Stimulated activated naive CD8-positive, alpha-beta T cell treated with anti-CD3 and anti-CD28 coated beads, Interleukin-15, Interleukin-2, amounts not matched to agents 100 ng/mL and 50 ng/mL, for 24 hours (primary cell): ENCODE measurements around the gene ESR1.
"Not testable (repeated sequence)": the region's sequence is repeated elsewhere in the genome, so short reads cannot be mapped to it uniquely, and the experiment has no call there.

Source experiments
- H3K27ac Mint-ChIP-seq: one replicate; pipeline ENCODE4 v1.8.0; 2021; ENCODE audit warnings: mild to moderate bottlenecking, mixed read lengths
- H3K27me3 Mint-ChIP-seq: one replicate; pipeline ENCODE4 v1.8.0; 2021; ENCODE audit warnings: mixed read lengths
- H3K36me3 Mint-ChIP-seq: one replicate; pipeline ENCODE4 v1.8.0; 2021; ENCODE audit warnings: low read depth, mixed read lengths
- H3K4me1 Mint-ChIP-seq: one replicate; pipeline ENCODE4 v1.8.0; 2021; ENCODE audit warnings: low read depth, mixed read lengths
- H3K4me3 Mint-ChIP-seq: one replicate; pipeline ENCODE4 v1.8.0; 2021; ENCODE audit warnings: mild to moderate bottlenecking, mixed read lengths
- H3K9me3 Mint-ChIP-seq: one replicate; pipeline ENCODE4 v1.8.0; 2021; ENCODE audit warnings: mixed read lengths

ESR1 gene

DNA sequence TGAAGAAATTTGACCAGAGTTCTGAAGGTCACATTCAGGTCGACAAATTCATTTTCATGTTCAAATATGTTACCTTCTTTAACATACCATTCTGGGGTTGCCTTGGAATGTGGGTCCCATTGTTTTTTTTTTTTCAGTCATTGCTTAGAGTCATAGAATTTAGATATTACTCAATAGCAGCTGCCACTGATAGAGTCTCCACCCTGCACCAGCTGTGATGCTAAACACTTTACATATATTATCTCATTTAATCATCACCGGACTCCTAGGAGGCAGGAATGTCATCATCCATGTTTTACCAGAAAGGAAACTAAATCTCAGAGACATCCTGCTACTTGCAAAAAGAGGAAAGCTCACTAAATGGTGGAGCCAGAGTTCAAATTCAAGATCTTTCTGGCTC lies 204.7 kb downstream of the ESR1 start:
- H3K4me3 Mint-ChIP-seq, result no peak overlapping the region
- no peaks in the 10 kb centered on the region for H3K4me1 Mint-ChIP-seq
- H3K27ac Mint-ChIP-seq, result no peak overlapping the region
- no peaks in the 10 kb centered on the region for H3K36me3 Mint-ChIP-seq
- peaks cover 4% of the 10 kb centered on the region for H3K9me3 Mint-ChIP-seq
- peaks cover 15% of the 10 kb centered on the region for H3K27me3 Mint-ChIP-seq

DNA sequence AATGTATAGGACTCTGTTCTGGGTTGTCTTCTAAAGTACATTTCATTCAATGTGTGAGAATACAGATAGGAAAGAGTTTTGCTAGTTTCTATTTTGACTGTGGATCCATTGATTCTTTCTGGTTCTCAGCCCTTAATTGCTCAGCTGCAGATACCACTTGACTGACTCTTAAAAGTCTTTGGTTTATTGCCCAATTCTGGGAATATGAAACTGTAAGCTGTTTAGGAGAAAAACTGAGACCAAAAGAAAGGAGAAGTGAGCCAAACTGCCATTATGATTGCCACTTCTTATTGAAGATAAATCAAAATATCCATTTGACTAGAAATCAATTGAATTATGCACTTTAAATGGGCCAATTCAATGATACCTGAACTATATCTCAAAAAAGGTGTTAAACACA lies 211.4 kb downstream of the ESR1 start:
- peaks cover 16% of the 10 kb centered on the region for H3K27me3 Mint-ChIP-seq
- H3K4me1 Mint-ChIP-seq, result no peaks in the 10 kb centered on the region
- peaks cover 4% of the 10 kb centered on the region for H3K36me3 Mint-ChIP-seq
- no peak overlapping the region for H3K27ac Mint-ChIP-seq
- H3K9me3 Mint-ChIP-seq, result peaks cover 11% of the 10 kb centered on the region
- no peak overlapping the region for H3K4me3 Mint-ChIP-seq

DNA sequence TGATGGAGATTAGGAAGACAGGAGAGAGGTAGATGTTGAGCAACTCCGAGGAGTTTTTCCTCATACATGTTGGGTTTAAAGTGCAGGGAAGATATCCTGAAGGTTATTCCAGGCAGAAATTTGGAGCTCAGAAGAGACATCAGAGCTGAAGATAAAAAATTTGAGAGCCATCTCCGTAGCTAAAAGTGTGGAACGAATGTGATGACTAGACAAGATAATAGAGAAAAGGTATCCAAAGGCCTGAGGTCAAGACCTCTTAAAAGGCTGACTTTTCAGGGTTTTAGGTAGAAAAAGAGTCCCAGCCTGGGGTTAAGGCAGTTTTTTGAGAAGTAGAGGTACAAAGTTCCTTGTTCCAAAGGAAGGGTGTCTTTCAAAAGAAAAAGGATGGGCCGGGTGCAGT lies 214.8 kb downstream of the ESR1 start:
- Mint-ChIP-seq H3K27me3 (peaks cover 4% of the 10 kb centered on the region), H3K27ac (no peak overlapping the region), H3K36me3 (peaks cover 4% of the 10 kb centered on the region), H3K4me3 (no peak overlapping the region), H3K9me3 (peaks cover 7% of the 10 kb centered on the region), H3K4me1 (peaks cover 7% of the 10 kb centered on the region)

DNA sequence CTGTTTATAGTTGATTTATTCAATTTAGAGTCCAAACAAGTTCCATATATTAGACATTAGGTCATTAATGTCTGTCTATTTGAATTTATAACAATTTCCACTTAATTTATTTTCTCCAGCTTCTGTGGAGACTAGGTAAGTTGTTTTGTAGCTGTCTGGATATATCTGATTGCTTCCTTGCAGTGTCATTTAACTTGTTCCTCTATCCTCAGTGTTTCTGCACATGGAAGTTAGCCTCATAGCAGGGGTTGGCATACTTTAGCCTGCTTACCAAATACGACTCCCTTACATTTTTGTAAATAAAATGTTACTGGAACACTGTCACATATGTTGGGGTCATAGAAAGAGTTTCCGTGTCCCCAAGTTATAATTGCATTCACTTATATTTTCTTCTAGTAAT lies 216.1 kb downstream of the ESR1 start:
- peaks cover 4% of the 10 kb centered on the region for H3K27me3 Mint-ChIP-seq
- H3K4me1 Mint-ChIP-seq, result peaks cover 7% of the 10 kb centered on the region
- H3K4me3 Mint-ChIP-seq, result no peak overlapping the region
- H3K36me3 Mint-ChIP-seq, result peaks cover 4% of the 10 kb centered on the region
- peaks cover 7% of the 10 kb centered on the region for H3K9me3 Mint-ChIP-seq
- H3K27ac Mint-ChIP-seq, result no peak overlapping the region

DNA sequence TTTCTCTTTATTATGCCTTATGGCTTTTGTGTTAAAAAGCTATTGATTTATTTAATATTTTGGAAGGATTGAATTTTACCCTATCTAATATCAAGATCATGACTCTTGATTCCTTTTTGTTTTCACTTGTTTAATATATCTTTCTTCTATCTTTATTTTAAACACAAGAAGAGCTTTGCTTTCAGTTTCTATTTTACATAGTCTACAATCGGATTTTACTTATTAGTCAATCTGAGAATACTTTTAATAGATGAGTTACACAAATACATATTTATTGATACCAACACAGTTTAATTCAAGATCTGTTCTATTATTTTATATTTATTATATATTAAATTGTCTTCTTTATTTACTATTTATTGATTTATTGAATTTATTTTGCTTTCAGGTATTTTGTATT lies 218.8 kb downstream of the ESR1 start:
- Mint-ChIP-seq H3K27me3 (peaks cover 4% of the 10 kb centered on the region), H3K27ac (no peak overlapping the region)

DNA sequence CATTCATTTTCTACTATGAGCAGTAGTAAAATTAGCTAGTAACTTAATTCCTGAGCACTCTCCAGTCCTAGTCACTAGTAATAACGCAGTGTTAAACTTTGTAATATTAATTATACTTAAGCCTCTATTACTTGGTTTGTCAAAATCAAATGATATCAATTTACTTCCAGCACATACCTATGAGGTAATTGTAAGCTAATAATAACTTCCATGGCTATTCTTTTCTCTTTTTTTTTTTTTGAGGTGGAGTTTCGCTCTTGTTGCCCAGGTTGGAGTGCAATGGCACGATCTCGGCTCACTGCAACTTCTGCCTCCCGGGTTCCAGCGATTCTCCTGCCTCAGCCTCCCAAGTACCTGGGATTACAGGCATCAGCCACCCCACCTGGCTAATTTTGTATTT lies 219.3 kb downstream of the ESR1 start:
- not testable (repeated sequence) for H3K4me1 Mint-ChIP-seq, H3K9me3 Mint-ChIP-seq, H3K36me3 Mint-ChIP-seq, H3K4me3 Mint-ChIP-seq, H3K27me3 Mint-ChIP-seq, H3K27ac Mint-ChIP-seq

More for the DNA sequence above, 218.8 kb downstream of the ESR1 start:
- H3K36me3 Mint-ChIP-seq, result peaks cover 4% of the 10 kb centered on the region
- no peak overlapping the region for H3K4me3 Mint-ChIP-seq
- peaks cover 7% of the 10 kb centered on the region for H3K4me1 Mint-ChIP-seq
- peaks cover 7% of the 10 kb centered on the region for H3K9me3 Mint-ChIP-seq

DNA sequence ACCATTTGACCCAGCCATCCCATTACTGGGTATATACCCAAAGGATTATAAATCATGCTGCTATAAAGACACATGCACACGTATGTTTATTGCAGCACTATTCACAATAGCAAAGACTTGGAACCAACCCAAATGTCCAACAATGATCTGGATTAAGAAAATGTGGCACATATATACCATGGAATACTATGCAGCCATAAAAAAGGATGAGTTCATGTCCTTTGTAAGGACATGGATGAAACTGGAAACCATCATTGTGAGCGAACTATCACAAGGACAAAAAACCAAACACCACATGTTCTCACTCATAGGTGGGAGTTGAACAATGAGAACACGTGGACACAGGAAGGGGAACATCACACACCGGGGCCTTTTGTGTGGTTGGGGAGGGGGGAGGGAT lies 226.3 kb downstream of the ESR1 start:
- H3K4me1 Mint-ChIP-seq, H3K27me3 Mint-ChIP-seq, H3K4me3 Mint-ChIP-seq, H3K36me3 Mint-ChIP-seq, H3K27ac Mint-ChIP-seq, H3K9me3 Mint-ChIP-seq: not testable (repeated sequence)

DNA sequence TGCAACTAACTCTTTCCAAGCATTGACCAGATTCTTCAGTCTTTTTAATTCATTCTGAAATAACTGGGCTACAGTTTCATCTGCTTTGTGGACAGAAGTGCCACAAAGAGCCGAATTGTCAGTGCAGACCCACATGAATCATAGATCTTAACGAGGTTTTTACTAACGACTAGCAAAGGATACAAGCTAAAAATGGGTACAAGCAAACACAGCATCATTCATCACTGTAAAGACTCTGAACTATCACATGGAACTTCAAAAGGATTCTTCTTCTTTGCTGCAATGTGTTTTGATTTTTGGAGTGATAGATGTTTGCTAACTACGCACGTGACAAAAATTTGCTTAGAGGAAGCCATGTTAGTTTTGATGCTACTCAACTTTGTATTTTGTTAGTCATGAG lies 227.1 kb downstream of the ESR1 start:
- no peaks in the 10 kb centered on the region for H3K36me3 Mint-ChIP-seq
- H3K27me3 Mint-ChIP-seq, result no peaks in the 10 kb centered on the region
- H3K4me1 Mint-ChIP-seq, result no peaks in the 10 kb centered on the region
- no peak overlapping the region for H3K4me3 Mint-ChIP-seq
- H3K27ac Mint-ChIP-seq, result no peak overlapping the region
- no peaks in the 10 kb centered on the region for H3K9me3 Mint-ChIP-seq

DNA sequence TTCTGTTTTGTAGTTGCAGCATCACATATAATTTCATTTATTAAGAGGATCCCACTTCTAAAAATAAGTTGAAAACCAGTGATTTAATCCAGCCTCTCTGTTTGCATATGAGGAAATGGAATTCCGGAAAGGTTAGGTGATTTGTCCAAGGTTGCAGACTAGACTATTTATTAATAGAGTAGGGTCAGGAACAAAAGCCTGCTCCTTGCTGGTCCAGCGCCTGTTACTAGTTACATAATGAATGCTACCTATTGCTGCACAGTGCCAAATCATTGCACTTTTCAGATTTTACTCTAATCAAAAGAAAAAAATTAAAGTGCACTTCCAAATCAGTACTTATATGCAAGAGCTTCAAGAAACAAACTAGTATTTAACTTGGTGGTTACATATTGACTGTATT lies 238.6 kb downstream of the ESR1 start:
- Mint-ChIP-seq H3K9me3 (no peaks in the 10 kb centered on the region), H3K27me3 (no peaks in the 10 kb centered on the region), H3K27ac (no peak overlapping the region), H3K4me3 (no peak overlapping the region), H3K36me3 (no peaks in the 10 kb centered on the region), H3K4me1 (no peaks in the 10 kb centered on the region)

DNA sequence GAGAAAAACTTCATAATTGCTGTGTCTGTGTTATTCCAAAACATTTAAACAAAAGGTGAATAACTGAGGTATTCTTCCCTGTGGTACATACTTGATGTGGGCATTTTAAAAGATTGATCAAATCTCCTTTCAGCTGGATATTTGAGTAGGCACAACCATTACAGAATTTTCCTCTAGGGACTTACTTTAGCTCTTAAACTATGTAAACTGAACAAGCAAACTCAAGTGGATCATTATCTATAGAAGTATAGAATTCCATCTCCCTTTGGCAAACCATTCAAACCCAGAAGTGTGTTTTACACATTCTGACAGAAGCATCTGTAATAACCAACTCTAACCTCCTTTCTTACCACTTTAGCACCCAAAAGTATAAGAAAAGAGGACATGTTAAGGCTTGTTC lies 241.4 kb downstream of the ESR1 start:
- no peak overlapping the region for H3K27ac Mint-ChIP-seq
- H3K9me3 Mint-ChIP-seq, result no peaks in the 10 kb centered on the region
- no peaks in the 10 kb centered on the region for H3K4me1 Mint-ChIP-seq
- no peaks in the 10 kb centered on the region for H3K27me3 Mint-ChIP-seq
- H3K36me3 Mint-ChIP-seq, result no peaks in the 10 kb centered on the region
- H3K4me3 Mint-ChIP-seq, result no peak overlapping the region

DNA sequence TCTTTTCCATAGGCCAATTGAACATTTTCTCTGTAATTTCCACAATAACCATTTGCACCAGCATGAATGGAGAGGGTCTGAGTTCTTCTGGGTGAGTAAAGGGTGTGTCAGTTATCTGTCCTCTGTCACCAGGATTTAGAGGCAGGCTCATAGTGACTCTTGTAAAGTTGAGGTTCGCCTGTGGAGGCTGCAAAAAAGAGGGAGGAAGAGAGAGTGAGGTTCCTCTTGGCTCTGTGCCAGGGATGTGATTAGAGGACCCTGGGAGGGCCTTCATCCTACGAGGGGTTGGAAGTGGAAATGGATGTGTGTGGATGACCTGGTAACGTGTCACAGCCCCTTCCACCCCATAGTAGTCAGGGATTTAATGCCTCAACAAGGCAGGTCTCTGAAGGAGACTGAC lies 242.0 kb downstream of the ESR1 start:
- H3K9me3 Mint-ChIP-seq, result no peaks in the 10 kb centered on the region
- no peaks in the 10 kb centered on the region for H3K36me3 Mint-ChIP-seq
- H3K27me3 Mint-ChIP-seq, result no peaks in the 10 kb centered on the region
- no peaks in the 10 kb centered on the region for H3K4me1 Mint-ChIP-seq
- no peak overlapping the region for H3K4me3 Mint-ChIP-seq
- H3K27ac Mint-ChIP-seq, result no peak overlapping the region

DNA sequence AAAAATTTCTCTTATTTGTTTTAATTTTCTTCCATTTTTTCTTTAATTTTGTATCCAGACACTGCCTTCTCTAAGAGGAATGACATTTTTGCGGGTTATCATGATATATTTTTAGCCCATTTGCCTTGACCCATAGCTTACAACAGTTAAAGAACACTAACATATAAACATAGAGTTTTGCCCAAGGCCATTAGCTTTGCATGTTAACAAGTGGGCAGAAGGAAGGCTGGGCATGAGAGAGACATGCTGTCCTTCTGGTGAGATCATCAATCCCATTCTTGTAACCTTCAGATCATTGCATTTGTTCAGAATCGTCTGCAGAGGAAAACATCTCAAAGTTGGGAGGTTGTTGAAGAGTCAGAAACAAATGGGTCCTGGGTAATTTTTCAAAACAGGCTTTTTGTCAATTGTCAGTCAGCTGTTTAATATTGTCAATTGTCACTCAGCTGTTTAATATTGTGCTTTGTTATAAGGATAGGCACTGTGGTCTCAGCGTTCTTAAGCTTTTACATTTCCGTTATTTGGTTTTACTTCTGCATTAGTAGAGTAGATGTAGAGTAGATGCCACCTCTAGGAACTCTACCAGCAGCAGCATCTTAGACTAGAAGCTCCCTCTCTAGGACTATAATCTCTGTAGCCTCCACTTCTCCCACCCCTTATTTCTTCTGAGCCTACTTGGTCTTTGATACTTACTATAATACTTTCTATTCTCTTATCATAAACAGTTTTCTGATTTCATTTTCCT lies 243.1 kb downstream of the ESR1 start:
- Mint-ChIP-seq H3K27me3 (no peaks in the 10 kb centered on the region), H3K36me3 (no peaks in the 10 kb centered on the region), H3K9me3 (no peaks in the 10 kb centered on the region), H3K27ac (no peak overlapping the region), H3K4me1 (no peaks in the 10 kb centered on the region), H3K4me3 (no peak overlapping the region)

DNA sequence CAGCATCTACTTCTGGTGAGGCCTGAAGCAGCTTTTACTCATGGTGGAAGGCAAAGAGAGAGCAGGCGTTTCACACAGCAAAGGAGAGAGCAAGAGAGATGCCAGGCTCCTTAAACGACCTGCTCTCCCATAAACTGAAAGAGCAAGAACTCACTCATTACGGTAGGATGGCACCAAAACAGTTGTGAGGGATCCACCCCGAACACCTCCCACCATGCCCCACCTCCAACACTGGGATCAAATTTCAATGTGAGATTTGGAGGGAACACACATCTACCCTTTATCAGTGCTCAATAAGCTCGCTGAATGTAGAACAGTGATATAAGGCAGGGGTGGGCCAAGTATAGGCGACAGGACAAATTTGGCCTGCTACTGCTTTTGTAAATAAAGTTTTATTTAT lies 244.6 kb downstream of the ESR1 start:
- Mint-ChIP-seq H3K9me3 (no peaks in the 10 kb centered on the region), H3K4me3 (no peak overlapping the region), H3K36me3 (no peaks in the 10 kb centered on the region), H3K27ac (no peak overlapping the region), H3K4me1 (no peaks in the 10 kb centered on the region), H3K27me3 (no peaks in the 10 kb centered on the region)

DNA sequence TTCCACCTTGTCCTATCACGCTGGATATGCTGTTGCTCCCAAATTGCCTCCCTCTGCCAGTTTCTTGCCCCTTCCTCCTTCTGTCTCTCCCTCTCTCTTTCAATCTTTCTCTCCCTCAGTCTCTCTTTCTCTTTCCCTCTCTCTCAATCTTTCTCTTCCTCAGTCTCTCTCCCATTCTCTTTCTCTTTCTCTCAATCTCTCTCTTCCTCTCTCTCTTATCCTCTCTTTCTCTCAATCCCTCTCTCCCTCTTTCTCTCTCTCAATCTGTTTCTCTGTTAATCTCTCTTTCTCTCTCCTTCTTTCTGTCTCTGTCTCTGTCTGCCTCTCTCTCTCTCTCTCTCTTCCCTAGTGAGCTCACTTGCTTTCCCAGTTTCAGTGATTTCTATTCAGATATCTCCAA lies 245.8 kb downstream of the ESR1 start:
- Mint-ChIP-seq H3K9me3 (no peaks in the 10 kb centered on the region), H3K36me3 (no peaks in the 10 kb centered on the region), H3K27me3 (no peaks in the 10 kb centered on the region), H3K4me3 (no peak overlapping the region), H3K27ac (no peak overlapping the region), H3K4me1 (no peaks in the 10 kb centered on the region)

DNA sequence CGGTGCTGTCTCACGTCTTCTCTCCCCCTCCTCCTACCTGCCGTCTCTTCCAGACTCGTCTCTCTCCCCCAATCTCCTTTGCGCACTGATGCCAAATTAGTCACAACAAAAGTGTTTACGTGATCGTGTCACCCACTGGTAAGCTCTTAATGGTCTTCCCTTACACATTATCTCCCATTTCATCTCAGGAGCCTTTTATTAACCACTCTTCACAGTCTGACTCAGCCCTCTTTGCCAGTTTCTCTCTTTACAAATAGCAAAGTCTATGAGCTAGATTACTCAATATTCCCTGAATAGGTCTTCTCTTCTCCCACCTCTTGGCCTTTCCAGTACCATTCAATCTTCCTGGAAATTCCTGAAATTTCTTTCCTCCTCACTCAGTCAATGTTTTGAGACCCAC lies 247.0 kb downstream of the ESR1 start:
- no peaks in the 10 kb centered on the region for H3K4me1 Mint-ChIP-seq
- no peaks in the 10 kb centered on the region for H3K9me3 Mint-ChIP-seq
- H3K27ac Mint-ChIP-seq, result no peak overlapping the region
- H3K4me3 Mint-ChIP-seq, result no peak overlapping the region
- H3K27me3 Mint-ChIP-seq, result no peaks in the 10 kb centered on the region
- no peaks in the 10 kb centered on the region for H3K36me3 Mint-ChIP-seq

DNA sequence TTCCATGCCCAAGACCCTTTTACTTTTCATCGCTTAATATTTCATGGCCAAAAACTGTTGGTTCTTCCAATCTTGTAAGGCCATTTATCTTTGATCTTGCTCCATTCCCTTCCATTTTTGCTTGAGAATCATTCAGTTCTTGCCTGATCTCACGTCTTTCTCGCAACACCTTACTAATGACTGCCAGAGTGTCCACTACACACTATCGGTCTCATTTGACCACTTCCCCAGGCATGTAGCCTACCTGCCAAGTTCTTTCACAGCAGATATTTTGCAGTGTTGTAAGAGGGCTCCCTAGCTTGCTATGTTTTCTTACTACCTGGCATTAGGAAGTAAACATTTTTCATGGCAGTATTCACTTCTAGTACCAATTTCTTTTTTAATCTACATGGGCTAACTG lies 248.0 kb downstream of the ESR1 start:
- H3K9me3 Mint-ChIP-seq, result no peaks in the 10 kb centered on the region
- no peaks in the 10 kb centered on the region for H3K4me1 Mint-ChIP-seq
- no peak overlapping the region for H3K27ac Mint-ChIP-seq
- H3K4me3 Mint-ChIP-seq, result no peak overlapping the region
- peaks cover 4% of the 10 kb centered on the region for H3K27me3 Mint-ChIP-seq
- no peaks in the 10 kb centered on the region for H3K36me3 Mint-ChIP-seq
